ENCODE measurements around the gene GPD2.

Gene GPD2

DNA sequence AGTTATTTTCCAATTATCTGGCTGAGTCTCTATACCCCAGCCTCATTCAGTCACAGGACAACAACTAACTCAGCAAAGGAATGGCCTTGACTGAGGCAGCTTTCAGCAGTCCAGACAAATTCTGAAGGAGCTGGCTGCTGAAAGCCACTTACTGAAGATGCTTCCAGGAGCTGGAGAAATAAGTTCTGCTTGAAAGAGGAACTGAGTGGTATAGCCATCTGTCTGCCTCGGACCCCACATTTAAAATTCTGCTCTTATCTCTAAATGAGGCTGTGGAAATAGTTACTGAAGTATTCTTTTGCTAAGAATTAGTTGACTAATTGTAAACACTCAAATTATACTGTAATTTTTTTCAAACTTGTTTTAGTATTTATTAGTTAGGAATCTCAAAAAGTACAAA lies 9.1 kb upstream of the GPD2 start:
- TF ChIP-seq CTCF (IDR thresholded peaks at IDR 0.05) = no peak
- no peak overlapping the region for H2AFZ ChIP-seq
- no peaks in the 10 kb centered on the region for H3K9me3 ChIP-seq (ENCODE audit: control insufficient read depth, low read length)
- H3K27ac ChIP-seq = no peak overlapping the region
- H3K36me3 ChIP-seq (ENCODE audit: control insufficient read depth, insufficient read depth, low read length) = no peaks in the 10 kb centered on the region
- H3K9ac ChIP-seq = no peak overlapping the region
- H3K4me1 ChIP-seq = peaks cover 21% of the 10 kb centered on the region
- no peak overlapping the region for H3K4me3 ChIP-seq (ENCODE audit: low read depth, low read length)
- H3K4me2 ChIP-seq (ENCODE audit: low read length) = no peak overlapping the region
- H3K79me2 ChIP-seq = no peaks in the 10 kb centered on the region
- H3K27me3 ChIP-seq (ENCODE audit: control insufficient read depth, insufficient read depth, low read length) = no peaks in the 10 kb centered on the region

DNA sequence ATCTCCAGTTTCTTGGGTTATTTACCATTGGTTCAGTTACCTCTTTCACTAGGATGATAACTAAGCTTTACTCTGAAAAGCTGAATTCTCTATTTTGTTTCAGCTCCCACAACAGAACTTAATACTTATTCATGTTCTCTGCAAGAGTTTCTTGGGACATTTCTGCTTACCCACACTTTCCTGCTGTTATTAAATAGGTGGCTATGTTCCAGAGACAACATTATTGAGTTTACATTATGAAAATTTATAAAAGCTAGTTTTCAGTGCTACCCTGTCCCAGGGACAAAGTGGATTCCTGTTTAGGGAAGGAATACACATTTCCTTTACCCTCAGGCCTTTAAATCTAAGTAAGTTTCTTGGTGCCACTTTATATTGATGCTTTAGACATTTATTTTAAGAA lies 7.0 kb upstream of the GPD2 start:
- no peaks in the 10 kb centered on the region for H3K36me3 ChIP-seq (ENCODE audit: control insufficient read depth, insufficient read depth, low read length)
- H3K9ac ChIP-seq = no peak overlapping the region
- TF ChIP-seq CTCF (IDR thresholded peaks at IDR 0.05) = no peak
- H3K27ac ChIP-seq = no peak overlapping the region
- no peak overlapping the region for H3K4me3 ChIP-seq (ENCODE audit: low read depth, low read length)
- H3K27me3 ChIP-seq (ENCODE audit: control insufficient read depth, insufficient read depth, low read length) = no peaks in the 10 kb centered on the region
- H3K4me2 ChIP-seq (ENCODE audit: low read length) = no peak overlapping the region
- H3K9me3 ChIP-seq (ENCODE audit: control insufficient read depth, low read length) = no peaks in the 10 kb centered on the region
- H3K4me1 ChIP-seq = peaks cover 21% of the 10 kb centered on the region
- no peak overlapping the region for H2AFZ ChIP-seq
- no peaks in the 10 kb centered on the region for H3K79me2 ChIP-seq

DNA sequence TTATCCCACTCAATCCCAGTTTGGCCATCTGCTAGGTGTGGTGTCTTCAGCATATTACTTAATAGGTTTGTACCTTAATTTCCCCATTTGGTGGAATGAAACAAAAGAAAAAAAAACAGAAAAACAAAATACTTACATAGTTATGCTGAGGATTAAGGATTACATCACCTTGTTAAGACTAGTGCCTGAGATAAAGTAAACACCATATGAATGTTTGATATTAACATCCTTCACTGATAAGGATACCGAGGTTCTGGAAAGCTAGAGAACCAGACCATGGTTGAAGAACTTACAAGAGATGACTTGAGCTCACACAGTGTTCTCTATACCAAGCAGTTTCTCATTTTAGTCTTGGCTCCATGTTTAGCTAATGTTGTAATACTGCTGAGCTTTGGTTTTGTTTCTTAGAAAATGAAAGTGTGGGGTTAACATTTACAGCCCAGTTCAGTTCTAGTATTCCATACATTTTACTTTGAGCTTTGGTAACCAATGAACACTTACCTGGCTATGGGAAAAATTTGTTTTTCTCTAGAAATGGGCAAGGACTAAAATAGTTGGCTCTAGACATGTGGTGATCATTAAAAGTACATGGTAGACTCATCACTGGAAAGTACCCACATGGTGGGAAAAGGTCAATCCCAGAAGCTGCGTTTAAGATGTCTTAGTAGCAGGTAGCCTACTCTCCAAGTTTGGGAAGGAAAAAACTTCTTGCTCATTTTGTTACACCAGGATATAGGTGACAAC lies 5.8 kb upstream of the GPD2 start:
- no peak overlapping the region for H3K4me3 ChIP-seq (ENCODE audit: low read depth, low read length)
- H3K27ac ChIP-seq = peak overlapping the region; percentile 47
- H3K9ac ChIP-seq = no peak overlapping the region
- peak overlapping the region; percentile 25 for H2AFZ ChIP-seq
- H3K36me3 ChIP-seq (ENCODE audit: control insufficient read depth, insufficient read depth, low read length) = no peaks in the 10 kb centered on the region
- no peak overlapping the region for H3K4me2 ChIP-seq (ENCODE audit: low read length)
- TF ChIP-seq CTCF (IDR thresholded peaks at IDR 0.05) = no peak
- peaks cover 30% of the 10 kb centered on the region for H3K4me1 ChIP-seq
- no peaks in the 10 kb centered on the region for H3K9me3 ChIP-seq (ENCODE audit: control insufficient read depth, low read length)
- no peaks in the 10 kb centered on the region for H3K79me2 ChIP-seq
- H3K27me3 ChIP-seq (ENCODE audit: control insufficient read depth, insufficient read depth, low read length) = no peaks in the 10 kb centered on the region

- no peaks in the 10 kb centered on the region for H3K9me3 ChIP-seq (ENCODE audit: control insufficient read depth, low read length)
- H3K79me2 ChIP-seq = no peaks in the 10 kb centered on the region
- H3K36me3 ChIP-seq (ENCODE audit: control insufficient read depth, insufficient read depth, low read length) = no peaks in the 10 kb centered on the region
- H2AFZ ChIP-seq = peak overlapping the region; percentile 25
- no peak for TF ChIP-seq CTCF (IDR thresholded peaks at IDR 0.05)
- H3K9ac ChIP-seq = no peak overlapping the region
- no peak overlapping the region for H3K4me2 ChIP-seq (ENCODE audit: low read length)
- no peaks in the 10 kb centered on the region for H3K27me3 ChIP-seq (ENCODE audit: control insufficient read depth, insufficient read depth, low read length)
- H3K4me1 ChIP-seq = peaks cover 30% of the 10 kb centered on the region
- H3K27ac ChIP-seq = peak overlapping the region; percentile 47
- H3K4me3 ChIP-seq (ENCODE audit: low read depth, low read length) = no peak overlapping the region
Observed at GRCh38 chr2:156430980-156431358, 5.2 kb upstream of the GPD2 start.

Measured in parathyroid adenoma (tissue), 2 donors.